8988T (cell line): ENCODE measurements around the gene SLC50A1.
"Not testable (repeated sequence)": the region's sequence is repeated elsewhere in the genome, so short reads cannot be mapped to it uniquely, and the experiment has no call there.

Experiments
- DNase-seq: peaks from one replicate; pipeline ENCODE4 v3.0.0; 2011

The SLC50A1 gene

DNA sequence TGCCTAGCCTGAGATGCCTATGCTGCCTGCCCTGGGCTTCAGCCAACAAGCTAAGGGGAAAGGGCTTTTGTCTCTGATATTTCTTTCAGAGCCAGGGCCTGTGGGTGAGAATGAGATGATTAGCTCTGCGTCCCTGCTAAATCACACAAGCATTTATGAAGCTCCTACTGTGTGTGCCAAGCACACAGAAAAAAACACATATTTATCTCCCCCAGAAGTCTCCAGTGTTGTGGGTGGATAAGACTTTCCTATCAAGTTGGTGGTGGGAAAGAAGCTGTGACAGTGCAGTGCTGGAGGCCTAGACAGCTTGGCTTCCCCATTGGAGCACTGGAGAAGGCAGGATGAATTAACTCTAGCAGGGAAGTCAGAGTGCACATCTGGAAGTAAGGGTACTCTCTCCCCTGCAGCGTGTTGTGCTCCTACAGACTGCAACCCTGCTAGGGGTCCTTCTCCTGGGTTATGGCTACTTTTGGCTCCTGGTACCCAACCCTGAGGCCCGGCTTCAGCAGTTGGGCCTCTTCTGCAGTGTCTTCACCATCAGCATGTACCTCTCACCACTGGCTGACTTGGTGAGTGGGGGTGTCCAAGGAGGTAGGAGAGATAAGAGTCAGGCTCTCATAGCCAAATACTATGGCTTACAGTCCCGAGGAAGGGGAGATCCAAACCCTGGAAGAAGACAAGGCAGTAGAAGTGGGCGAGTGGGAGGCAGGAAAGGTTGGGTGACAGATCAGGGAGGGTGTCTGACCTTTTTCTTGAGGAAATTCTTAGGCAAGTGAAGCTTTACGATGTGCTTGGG is 1.7 kb downstream of the SLC50A1 start:
- DNase-seq = no peak

DNA sequence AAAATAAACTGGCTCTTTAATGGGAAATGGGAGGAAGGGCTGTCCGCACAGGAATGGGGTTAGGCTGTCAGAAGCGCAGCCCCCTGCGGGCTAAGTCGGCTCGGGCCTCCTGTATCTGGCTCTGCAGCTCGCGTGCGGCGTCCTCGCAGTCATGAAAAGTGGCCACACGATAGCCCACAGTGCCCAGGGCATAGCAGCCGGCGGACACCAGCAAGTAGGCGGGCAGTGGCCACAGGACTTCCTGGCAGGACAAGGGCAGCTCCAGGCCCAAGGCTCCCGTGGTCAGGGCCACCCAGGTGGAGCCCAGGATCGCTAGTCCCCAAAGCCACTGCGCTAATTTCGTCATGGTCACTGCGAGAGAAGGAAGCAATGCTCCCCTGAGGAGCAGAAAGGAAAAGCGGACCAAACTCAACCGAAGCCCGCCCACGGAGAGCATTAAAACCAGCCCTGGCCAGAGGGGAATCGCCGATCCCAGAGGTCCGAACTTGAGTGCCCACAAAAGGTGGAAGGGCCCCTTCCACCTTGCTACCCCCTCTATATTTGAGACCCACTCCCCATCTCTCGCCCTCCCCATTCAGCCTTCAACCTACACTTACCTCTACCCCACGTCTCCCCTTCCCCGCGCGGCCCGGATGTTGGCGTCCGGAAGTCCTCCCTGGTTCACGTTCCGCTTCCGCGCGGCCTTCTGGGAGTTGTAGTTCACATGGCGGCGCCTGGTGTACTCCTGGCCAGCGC is 4.4 kb downstream of the SLC50A1 start, which contains the start of gene DPM3:
DPM3 (minus strand) TSS at position 637 of the 735 bp plus-strand sequence; CDS start at position 346, 291 bp downstream.
- peak; percentile 66 for DNase-seq

DNA sequence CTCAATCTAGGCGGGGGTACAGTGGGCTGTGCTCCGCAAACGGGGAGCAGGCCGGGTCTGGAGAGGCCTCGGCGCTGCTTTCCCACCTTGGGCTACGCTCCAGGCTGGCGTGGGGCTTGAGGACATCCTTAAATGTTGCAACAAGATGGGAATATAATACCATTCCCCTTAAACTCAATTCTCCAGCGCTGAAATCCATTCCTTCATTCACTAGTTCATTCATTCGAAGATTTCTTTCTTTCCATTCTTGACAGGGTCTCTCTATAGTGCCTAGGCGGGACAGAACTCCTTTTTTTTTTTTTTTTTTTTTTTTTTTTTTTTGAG is 4.9 kb downstream of the SLC50A1 start:
- DNase-seq = no peak

DNA sequence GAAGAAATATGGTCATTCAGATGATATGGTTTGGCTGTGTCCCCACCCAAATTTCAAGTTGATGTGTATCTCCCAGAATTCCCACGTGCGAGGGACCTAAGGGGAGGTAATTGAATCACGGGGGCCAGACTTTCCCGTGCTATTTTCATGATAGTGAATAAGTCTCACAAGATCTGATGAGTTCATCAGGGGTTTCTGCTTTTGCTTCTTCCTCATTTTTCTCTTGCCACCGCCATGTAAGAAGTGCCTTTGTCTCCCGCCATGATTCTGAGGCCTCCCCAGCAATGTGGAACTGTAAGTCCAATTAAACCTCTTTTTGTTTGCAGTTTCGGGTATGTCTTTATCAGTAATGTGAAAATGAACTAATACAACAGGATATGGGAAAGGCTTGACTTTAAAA is 6.1 kb downstream of the SLC50A1 start:
- no peak for DNase-seq

DNA sequence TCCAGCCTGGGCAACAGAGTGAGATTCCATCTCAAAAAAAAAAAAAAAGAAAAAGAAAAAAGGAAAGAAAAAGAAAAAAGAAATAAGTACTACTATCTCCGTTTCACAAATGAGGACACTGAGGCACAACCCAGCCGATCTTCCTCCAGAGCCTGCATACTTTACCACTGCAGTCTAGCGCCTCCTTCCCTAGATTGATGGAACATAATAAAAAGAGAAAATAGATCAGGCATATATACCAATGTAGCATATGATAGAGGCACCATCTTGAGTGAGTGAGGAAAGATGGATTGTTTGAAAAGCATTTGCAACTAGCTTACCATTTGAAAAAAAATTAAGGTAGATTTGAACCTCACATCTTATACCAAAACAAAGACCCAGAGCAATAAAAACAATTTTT is 9.8 kb downstream of the SLC50A1 start:
- DNase-seq = no peak

DNA sequence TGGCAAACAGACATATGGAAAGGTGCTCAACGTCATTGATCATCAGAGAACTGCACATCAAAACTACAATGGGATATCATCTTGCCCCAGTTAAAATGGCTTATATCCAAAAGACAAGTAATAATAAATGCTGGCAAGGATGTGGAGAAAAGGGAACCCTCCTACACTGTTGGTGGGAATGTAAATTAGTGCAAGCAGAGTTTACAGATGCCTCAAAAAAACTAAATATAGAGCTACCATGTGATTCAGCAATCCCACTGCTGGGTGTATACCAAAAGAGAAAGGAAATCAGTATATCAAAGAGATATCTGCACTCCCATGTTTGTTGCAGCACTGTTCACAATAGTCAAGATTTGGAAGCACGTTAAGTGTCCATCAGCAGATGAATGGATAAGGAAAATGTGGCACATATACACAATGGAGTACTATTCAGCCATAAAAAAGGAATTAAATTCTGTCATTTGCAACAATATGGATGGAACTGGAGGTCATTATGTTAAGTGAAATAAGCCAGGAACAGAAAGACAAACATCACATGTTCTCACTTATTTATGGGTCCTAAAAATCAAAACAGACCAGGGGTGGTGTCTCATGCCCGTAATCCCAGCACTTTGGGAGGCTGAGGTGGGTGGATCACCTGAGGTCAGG is 20.5 kb downstream of the SLC50A1 start:
- not testable (repeated sequence) for DNase-seq

DNA sequence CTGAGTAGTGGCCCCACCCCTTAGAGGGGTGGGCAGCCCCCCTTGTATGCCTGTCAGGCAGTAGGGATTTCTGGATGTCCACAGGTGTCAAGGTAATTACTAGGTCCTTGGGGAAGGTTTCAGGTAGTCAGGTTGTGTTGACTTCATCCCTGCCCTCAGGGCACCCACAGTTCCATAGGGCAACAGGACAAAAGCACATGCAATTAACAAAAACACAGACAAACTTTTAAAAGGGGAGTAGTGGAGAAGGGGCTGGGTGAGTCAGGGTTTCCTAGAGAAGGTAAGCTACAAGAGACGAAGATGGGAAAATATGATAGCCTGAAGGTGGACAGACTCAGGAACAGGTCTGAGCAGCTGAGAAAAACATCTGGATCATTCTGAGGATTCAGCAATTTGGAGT is 23.3 kb downstream of the SLC50A1 start:
- no peak for DNase-seq

DNA sequence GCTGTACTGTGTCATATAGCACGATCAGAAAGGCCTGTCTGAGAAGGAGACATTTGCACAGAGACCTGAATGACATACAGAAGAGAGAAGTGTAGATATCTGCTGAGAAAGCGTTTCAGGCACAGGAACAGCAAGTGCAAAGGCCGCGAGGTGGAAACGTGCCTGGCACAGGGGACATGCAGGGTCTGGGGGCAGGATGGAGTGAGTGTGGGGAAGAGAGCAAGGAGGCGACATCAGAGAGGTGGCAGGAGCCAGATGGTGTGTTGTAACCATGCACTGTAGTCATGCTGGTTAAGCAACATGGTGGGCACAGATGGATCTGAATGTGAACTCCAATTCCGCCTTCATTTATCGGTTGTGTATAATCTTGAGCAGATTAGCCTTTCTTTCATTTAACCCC is 24.5 kb downstream of the SLC50A1 start:
- DNase-seq = no peak

DNA sequence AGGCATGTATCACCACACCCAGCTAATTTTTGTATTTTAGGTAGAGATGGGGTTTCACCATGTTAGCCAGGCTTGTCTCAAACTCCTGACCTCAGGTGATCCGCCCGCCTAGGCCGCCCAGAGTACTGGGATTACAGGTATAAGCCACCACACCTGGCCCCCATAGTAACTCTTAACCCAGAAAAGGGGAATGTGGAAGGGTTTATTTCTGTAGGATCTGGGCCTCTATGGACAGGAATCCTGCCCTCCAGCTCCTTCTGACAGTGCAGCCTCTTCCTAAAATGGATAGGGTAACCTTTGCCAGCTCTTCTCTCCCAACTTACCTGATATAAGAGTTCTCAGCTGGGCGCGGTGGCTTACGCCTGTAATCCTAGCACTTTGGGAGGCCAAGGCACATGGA is 27.0 kb downstream of the SLC50A1 start:
- DNase-seq = not testable (repeated sequence)

DNA sequence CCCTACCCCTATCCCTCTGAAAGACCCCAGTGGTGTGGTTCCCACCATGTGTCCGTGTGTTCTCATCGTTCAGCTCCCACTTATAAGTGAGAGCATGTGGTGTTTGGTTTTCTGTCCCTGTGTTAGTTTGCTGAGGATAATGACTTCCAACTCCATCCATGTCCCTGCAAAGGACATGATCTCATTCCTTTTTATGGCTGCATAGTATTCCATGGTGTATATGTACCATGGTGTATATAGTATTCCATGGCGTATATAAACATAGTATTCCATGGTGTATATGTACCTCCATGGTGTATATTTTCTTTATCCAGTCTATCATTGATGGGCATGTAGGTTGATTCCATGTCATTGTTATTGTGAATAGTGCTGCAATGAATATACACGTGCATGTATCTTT is 28.1 kb downstream of the SLC50A1 start:
- DNase-seq = not testable (repeated sequence)

DNA sequence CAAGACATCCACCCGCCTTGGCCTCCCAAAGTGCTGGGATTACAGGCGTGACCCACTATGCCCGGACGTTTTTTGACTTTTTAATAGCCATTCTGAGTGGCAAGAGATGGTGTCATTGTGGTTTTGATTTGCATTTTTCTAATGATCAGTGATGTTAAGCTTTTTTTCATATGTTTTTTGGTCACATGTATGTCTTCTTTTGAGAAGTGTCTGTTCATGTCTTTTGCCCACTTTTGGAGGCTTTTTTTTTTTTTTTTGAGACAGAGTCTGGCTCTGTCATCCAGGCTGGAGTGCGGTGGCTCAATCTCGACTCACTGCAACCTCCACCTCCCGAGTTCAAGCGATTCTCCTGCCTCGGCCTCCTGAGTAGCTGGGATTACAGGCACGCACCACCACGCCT is 29.0 kb downstream of the SLC50A1 start:
- DNase-seq = not testable (repeated sequence)

DNA sequence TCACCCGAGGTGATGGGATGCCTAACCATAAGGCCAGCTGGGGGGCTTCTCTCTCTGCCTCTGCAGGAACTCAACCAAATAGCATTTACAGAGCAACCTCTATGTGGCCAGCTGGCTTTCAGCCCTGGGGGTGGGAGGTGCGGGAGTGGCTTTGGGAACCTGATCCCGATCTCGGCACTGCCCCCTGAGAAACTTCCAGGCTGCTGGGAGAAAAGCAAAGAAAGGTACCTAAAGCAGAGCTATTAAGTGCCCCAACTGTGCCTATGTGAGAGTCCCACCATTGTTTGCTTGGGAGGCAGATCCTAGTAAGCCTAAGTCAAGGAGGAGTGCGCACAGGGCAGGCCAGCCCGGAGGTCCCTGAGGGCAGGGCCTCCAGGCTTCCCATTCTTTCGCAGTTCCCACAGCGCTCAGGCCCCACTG is 30.4 kb downstream of the SLC50A1 start:
- no peak for DNase-seq

DNA sequence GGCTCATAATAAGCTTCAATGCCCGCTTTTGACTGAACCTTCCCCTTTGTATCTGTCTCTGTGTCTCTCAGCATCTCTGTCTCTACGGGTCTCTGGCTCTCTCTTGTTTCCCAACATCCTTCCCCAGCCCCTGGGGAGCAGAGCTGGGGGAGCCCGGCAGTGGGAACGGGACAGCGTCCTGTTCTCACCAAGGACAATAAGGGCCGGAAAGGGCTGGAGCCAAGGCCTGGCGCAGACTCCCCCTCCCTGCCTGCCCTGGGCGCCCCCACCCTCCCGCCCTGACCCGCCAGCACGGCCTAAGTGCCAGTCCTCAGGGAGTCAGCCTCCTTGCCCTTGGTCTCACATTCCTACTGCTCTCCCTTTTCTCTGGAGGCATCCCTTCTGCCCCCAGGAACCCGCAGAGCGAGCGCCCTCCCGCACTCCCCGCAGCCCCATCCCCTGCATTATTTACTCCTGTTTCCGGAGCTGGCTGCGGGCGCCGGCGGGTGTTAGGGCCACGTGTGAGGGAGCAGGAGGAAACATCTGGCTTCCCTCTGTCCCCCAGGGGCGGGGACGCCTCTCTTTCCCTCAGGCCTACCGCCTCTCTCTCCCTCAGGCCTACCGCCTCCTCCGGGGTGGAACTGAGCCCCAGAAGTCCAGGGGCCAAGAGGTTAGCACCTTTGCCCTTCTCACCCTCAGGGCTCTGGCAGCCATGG is 31.0 kb downstream of the SLC50A1 start:
- DNase-seq = no peak

DNA sequence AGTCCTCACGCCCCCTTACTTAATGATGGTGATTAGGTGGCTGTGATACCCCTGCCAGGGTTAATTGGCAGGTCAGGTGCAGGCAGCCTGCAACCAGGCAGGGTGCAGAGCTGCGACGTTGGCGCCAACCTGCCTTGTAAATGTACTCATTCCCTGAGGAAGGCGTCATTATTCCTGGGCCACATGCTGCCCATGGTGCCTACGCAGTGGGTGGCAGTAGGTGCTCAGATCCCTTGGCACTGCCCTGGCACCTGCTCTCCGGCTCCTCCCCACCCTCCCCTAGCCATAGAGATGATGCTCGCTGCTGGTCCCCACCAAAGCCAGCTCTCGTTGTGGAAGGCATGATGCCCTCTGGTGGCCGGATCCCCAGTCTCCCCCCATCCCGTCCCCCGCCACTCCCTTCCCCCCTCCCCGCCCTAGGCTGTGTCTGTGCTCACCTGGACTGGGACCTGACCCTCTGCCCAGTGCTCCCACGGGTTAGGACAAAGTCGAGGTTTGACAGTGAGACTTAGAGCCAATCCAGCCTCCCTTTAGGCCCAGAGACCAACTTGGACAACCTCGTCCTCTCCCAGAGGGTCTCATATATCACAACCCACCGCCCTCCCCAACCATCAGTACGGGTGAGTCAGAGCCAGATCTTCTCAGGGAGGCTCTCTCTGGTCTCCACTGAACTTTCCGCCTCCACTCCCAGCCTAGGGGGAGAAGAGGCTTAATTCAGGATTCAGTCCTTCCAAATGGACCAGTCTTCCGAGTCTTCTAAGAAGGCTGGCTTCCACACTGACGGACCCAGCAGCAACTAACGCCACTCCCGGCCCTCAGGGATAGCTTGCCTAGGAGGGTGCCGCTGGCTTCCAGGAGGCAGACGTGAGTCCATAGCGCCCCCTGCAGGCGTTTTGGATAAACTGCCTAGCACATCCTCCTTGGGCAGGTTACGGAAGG is 31.8 kb downstream of the SLC50A1 start:
- DNase-seq = peak; percentile 83

DNA sequence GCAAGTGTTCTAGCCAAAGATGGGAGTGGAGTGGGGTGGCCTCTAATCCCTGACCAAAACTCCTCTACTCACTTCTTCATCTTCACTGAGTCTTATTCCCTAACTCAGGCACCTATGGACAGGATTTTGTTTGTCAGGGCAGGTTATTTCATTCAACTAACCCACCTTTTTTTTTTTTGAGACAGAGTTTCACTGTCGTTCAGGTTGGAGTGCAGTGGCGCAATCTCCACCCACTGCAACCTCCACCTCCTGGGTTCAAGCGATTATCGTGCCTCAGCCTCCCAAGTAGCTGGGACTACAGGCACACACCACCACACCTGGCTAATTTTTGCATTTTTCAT is 32.4 kb downstream of the SLC50A1 start:
- not testable (repeated sequence) for DNase-seq

DNA sequence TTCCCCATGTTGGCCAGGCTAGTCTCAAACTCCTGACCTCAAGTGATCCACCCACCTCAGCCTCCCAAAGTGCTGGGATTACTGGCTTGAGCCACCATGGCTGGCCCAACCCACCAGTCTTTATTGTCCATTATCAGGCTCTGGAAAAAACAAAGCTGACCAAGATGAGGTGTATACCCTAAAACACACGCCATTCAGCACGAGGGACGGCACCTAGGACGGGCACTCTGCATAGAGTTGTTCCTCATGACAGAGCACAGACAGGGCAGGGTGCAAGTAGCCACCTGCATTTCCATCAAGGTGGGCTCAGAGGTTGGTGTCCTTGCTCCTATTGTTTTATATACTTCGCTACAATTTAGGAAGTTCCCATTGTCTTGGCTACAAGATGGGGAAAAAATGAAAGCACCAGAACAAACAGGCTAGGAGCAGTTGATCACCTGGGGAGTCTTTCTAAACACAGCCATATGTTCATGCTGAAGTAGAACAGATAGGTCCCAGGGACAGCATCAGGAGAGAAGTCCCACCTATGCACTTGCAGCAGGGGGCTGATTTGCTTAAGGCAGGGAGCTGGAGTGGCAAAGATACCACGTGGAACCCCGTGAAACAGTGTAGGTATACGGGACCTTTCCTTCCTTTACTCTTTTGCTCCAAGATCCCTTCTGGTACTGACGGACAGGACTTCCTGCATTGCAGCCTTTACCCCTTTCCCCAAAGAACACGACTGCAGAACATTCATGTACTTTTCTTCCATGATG is 33.0 kb downstream of the SLC50A1 start:
- no peak for DNase-seq

DNA sequence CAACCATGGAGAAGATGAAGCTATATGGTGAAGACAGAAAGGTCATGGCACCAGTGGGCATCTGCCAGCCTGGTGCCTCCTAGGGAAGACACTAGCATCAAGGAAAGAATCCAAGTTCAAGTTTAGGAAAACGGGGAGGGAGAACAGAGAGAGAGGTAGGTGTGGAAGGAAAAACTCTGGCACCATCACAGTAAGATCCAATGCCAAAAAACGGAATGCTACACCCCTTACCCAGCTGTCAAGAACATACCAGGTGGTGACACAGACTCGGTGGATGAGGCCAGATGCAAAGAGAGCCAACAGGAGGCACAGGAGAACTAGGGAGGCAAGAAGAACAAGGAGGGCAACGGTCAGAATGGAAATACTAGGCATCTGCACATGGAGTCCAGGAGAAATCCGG is 33.9 kb downstream of the SLC50A1 start:
- no peak for DNase-seq

DNA sequence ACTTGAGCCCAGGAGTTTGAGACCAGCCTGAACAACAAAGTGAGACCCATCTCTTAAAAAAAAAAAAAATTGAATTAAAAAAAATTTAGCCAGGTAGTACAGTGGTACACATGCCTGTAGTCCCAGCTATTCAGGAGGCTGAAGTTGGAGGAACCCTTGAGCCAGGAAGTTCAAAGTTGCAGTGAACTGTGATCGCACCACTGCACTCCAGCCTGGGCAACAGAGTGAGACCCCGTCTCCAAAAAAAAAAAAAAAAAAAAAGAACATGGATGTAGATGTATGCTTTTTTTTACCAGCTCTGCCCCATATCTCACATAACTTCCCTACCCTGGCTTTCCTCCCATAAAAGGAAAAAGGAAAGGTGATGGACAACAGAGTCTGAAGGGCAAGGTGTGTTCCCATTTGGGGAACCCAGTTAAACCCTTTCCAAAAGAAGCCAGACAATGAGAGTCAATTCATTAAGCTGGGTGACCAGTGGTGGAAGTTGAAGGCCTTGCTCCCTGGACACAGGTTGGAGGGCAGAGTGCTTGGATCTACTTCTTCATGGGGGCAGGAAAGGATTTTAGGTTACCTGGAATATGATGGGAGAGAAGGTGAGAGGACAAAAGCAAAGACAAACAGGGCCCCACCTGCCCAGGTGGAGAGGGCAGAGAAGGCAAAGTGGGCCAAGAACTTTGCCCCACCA is 34.6 kb downstream of the SLC50A1 start:
- DNase-seq = no peak

DNA sequence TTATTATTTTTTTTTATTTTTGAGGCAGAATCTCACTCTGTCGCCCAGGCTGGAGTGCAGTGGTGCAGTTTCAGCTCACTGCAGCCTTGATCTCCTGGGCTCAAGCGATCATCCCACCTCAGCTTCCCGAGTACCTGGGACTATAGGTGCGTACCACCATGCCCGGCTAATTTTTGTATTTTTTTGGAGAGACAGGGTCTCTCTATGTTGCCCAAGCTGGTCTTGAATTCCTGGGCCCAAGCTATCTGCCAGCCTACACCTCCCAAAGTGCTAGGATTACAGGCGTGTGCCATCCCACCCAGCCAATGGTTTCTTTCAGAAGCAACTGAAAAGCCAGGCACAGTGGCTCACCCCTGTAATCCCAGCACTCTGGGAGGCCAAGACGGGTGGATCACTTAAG is 35.2 kb downstream of the SLC50A1 start:
- no peak for DNase-seq

DNA sequence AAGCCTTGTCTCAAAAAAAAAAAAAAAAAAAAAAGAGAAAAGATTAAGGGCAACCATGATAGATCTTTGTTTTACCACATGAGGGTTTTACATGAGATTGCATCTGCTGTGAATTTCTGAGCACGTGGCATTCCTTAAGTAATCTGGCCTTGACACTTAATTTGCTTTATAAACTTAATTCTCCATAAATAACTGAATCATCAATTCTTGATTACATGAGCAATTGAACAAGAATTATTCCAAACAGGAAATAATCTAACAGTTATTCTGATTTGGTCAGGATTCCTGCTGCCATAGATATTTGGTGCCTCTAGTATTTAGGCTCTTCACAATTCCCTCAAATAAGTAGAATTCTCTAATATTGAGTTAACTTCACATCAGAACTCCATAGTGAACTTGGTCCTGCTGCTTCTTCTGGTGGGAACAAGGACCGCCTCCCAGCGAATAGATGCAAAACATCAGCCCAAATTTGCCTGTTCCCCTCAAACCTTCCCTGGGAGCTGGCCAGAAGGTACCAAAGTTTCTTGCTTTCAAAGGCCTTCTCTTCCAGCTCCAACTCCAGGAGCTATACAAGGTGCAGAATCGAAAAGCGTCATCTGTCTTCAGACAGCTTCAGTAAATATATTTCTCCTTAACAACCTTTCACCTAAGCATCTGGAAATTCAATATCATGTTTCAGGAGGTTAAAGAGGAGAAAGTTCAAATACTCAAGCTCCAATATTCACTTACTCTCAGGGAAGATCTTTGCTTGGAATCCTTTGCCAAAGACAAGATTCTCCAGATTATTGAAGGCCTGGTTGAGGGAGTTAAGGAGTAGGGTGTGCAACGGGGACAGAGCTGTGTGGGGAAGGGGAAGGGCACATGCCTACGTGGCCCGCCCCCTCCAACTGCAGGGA is 36.4 kb downstream of the SLC50A1 start:
- no peak for DNase-seq
